ENCODE measurements around the gene FLNA. TPM values are rescaled to one million over a fixed set of nuclear protein-coding genes. Genes with fewer than 3 reads are reported as not detected.

Gene FLNA
- 1,000 to 10,000 TPM; 1,602 to 2,011 TPM for total RNA-seq

- no peak for ATAC-seq
- peaks cover 10% of the 10 kb centered on the region for H3K36me3 Mint-ChIP-seq
- peak within 1 kb of the TSS; percentile 77 for H3K27ac Mint-ChIP-seq
- no peaks in the 10 kb centered on the region for H3K9me3 Mint-ChIP-seq (ENCODE audit: low read depth)
- H3K4me1 Mint-ChIP-seq: peaks cover 25% of the 10 kb centered on the region
- DNase-seq: peak; percentile 48
- CTCF ChIA-PET: interaction anchor here (0.6 to 2.1 kb wide), 8 partner anchors 10 to 162 kb away, joined by 3 to 8 read pairs (median 4); partner anchors contain the start of gene RPL10
- peak within 1 kb of the TSS; percentile 81 for H3K4me3 Mint-ChIP-seq
- H3K27me3 Mint-ChIP-seq: no peaks in the 10 kb centered on the region
Measured at GRCh38 chrX:154374313-154375155, at the start of gene FLNA. TSS of gene FLNA (minus strand) at chrX:154374634. CDS start at chrX:154371245, 3,389 bp downstream.

GRCh38 chrX:154420402-154420756 is 45.9 kb upstream of the FLNA start:
- Mint-ChIP-seq H3K4me3 (no peak overlapping the region), H3K27ac (no peak overlapping the region), H3K4me1 (peaks cover 8% of the 10 kb centered on the region), H3K36me3 (peaks cover 2% of the 10 kb centered on the region), H3K9me3 (ENCODE audit: low read depth) (no peaks in the 10 kb centered on the region), H3K27me3 (no peaks in the 10 kb centered on the region)
- CTCF ChIA-PET: interaction anchor here (0.9 kb wide), 1 partner anchor 13 kb away, joined by 3 read pairs; no protein-coding TSS in a partner anchor
- no peak for ATAC-seq
- DNase-seq: no peak

- Mint-ChIP-seq H3K4me1 (peaks cover 8% of the 10 kb centered on the region), H3K27ac (no peak overlapping the region)
- CTCF ChIA-PET: interaction anchor here (0.9 to 1.3 kb wide), 2 partner anchors 12 to 108 kb away, joined by 3 read pairs; no protein-coding TSS in a partner anchor
Measured at GRCh38 chrX:154419688-154420401, 45.4 kb upstream of the FLNA start.

GRCh38 chrX:154419189-154419588 is 44.8 kb upstream of the FLNA start:
- peaks cover 4% of the 10 kb centered on the region for H3K36me3 Mint-ChIP-seq

More at GRCh38 chrX:154419688-154420401, 45.4 kb upstream of the FLNA start:
- DNase-seq (no peak), ATAC-seq (no peak)
- Mint-ChIP-seq H3K36me3 (peaks cover 4% of the 10 kb centered on the region), H3K9me3 (ENCODE audit: low read depth) (no peaks in the 10 kb centered on the region), H3K4me3 (no peak overlapping the region), H3K27me3 (no peaks in the 10 kb centered on the region)

GRCh38 chrX:154417157-154417556 is 42.7 kb upstream of the FLNA start:
- Mint-ChIP-seq H3K27me3 (no peaks in the 10 kb centered on the region), H3K4me1 (peaks cover 8% of the 10 kb centered on the region), H3K36me3 (peaks cover 4% of the 10 kb centered on the region), H3K9me3 (ENCODE audit: low read depth) (no peaks in the 10 kb centered on the region), H3K4me3 (no peak overlapping the region), H3K27ac (no peak overlapping the region)
- no peak for ATAC-seq
- CTCF ChIA-PET: no interaction called here
- no peak for DNase-seq

More at GRCh38 chrX:154419189-154419588, 44.8 kb upstream of the FLNA start:
- no peaks in the 10 kb centered on the region for H3K27me3 Mint-ChIP-seq
- CTCF ChIA-PET: interaction anchor here (0.9 to 1.3 kb wide), 2 partner anchors 11 to 108 kb away, joined by 3 read pairs; no protein-coding TSS in a partner anchor
- no peak for ATAC-seq
- no peak overlapping the region for H3K27ac Mint-ChIP-seq
- H3K9me3 Mint-ChIP-seq (ENCODE audit: low read depth): no peaks in the 10 kb centered on the region
- no peak overlapping the region for H3K4me3 Mint-ChIP-seq
- DNase-seq: no peak
- H3K4me1 Mint-ChIP-seq: peaks cover 5% of the 10 kb centered on the region

GRCh38 chrX:154413142-154413541 is 38.7 kb upstream of the FLNA start:
- Mint-ChIP-seq H3K27me3 (no peaks in the 10 kb centered on the region), H3K9me3 (ENCODE audit: low read depth) (no peaks in the 10 kb centered on the region), H3K36me3 (peaks cover 7% of the 10 kb centered on the region), H3K4me1 (peaks cover 14% of the 10 kb centered on the region), H3K4me3 (peak overlapping the region; percentile 88), H3K27ac (peak overlapping the region; percentile 89)
- no peak for DNase-seq
- CTCF ChIA-PET: interaction anchor here (1.2 kb wide), 1 partner anchor 40 kb away, joined by 3 read pairs; no protein-coding TSS in a partner anchor
- ATAC-seq: no peak

GRCh38 chrX:154412468-154412867 is 38.0 kb upstream of the FLNA start:
- H3K9me3 Mint-ChIP-seq (ENCODE audit: low read depth): no peaks in the 10 kb centered on the region
- CTCF ChIA-PET: interaction anchor here (0.9 to 1.2 kb wide), 6 partner anchors 13 to 123 kb away, joined by 3 to 4 read pairs (median 3); partner anchors contain the start of gene ATP6AP1
- H3K36me3 Mint-ChIP-seq: peaks cover 7% of the 10 kb centered on the region
- no peaks in the 10 kb centered on the region for H3K27me3 Mint-ChIP-seq
- peak overlapping the region; percentile 88 for H3K4me3 Mint-ChIP-seq
- H3K4me1 Mint-ChIP-seq: peaks cover 14% of the 10 kb centered on the region
- peak overlapping the region; percentile 89 for H3K27ac Mint-ChIP-seq
- DNase-seq: peak; percentile 75
- ATAC-seq: peak; percentile 51

GRCh38 chrX:154411981-154412340 is 37.5 kb upstream of the FLNA start:
- Mint-ChIP-seq H3K36me3 (peaks cover 7% of the 10 kb centered on the region), H3K27me3 (no peaks in the 10 kb centered on the region), H3K4me3 (peak overlapping the region; percentile 88), H3K9me3 (ENCODE audit: low read depth) (no peaks in the 10 kb centered on the region), H3K4me1 (peaks cover 14% of the 10 kb centered on the region), H3K27ac (peak overlapping the region; percentile 89)
- CTCF ChIA-PET: interaction anchor here (0.9 to 1.2 kb wide), 6 partner anchors 13 to 123 kb away, joined by 3 to 4 read pairs (median 3); partner anchors contain the start of gene ATP6AP1
- DNase-seq (peak; percentile 81), ATAC-seq (peak; percentile 74)

GRCh38 chrX:154409222-154409871 is 34.9 kb upstream of the FLNA start, which contains the start of gene DNASE1L1:
TSS of gene DNASE1L1 (minus strand) at chrX:154409254. CDS start at chrX:154405568, 3,686 bp downstream.
- CTCF ChIA-PET: interaction anchor here (0.9 to 2.9 kb wide), 2 partner anchors 11 to 20 kb away, joined by 3 to 15 read pairs; partner anchors contain the start of gene RPL10
- Mint-ChIP-seq H3K27me3 (no peaks in the 10 kb centered on the region), H3K27ac (peak within 1 kb of the TSS; percentile 69), H3K36me3 (peaks cover 3% of the 10 kb centered on the region), H3K4me3 (peak within 1 kb of the TSS; percentile 59), H3K9me3 (ENCODE audit: low read depth) (no peaks in the 10 kb centered on the region), H3K4me1 (peaks cover 14% of the 10 kb centered on the region)
- peak; percentile 49 for DNase-seq
- ATAC-seq: no peak

GRCh38 chrX:154408659-154409221 is 34.3 kb upstream of the FLNA start:
- CTCF ChIA-PET: interaction anchor here (2.9 kb wide), 1 partner anchor 10 kb away, joined by 15 read pairs; the partner anchor contains the start of gene RPL10
- ATAC-seq (no peak), DNase-seq (no peak)
- Mint-ChIP-seq H3K27ac (peak overlapping the region; percentile 69), H3K36me3 (peaks cover 3% of the 10 kb centered on the region), H3K4me1 (peaks cover 14% of the 10 kb centered on the region), H3K9me3 (ENCODE audit: low read depth) (no peaks in the 10 kb centered on the region), H3K27me3 (no peaks in the 10 kb centered on the region), H3K4me3 (peak overlapping the region; percentile 59)

- no peak overlapping the region for H3K4me3 Mint-ChIP-seq
- H3K36me3 Mint-ChIP-seq: peaks cover 18% of the 10 kb centered on the region
- ATAC-seq (no peak), DNase-seq (no peak)
- H3K27me3 Mint-ChIP-seq: no peaks in the 10 kb centered on the region
- no peak overlapping the region for H3K27ac Mint-ChIP-seq
- H3K9me3 Mint-ChIP-seq (ENCODE audit: low read depth): no peaks in the 10 kb centered on the region
- CTCF ChIA-PET: no interaction called here
- peaks cover 18% of the 10 kb centered on the region for H3K4me1 Mint-ChIP-seq
Measured at GRCh38 chrX:154404625-154405192, 30.3 kb upstream of the FLNA start.

- CTCF ChIA-PET: no interaction called here
- no peak for DNase-seq
- ATAC-seq: no peak
- H3K27me3 Mint-ChIP-seq: no peaks in the 10 kb centered on the region
- H3K4me3 Mint-ChIP-seq: no peak overlapping the region
- H3K36me3 Mint-ChIP-seq: peaks cover 27% of the 10 kb centered on the region
- H3K9me3 Mint-ChIP-seq (ENCODE audit: low read depth): no peaks in the 10 kb centered on the region
- no peak overlapping the region for H3K27ac Mint-ChIP-seq
- H3K4me1 Mint-ChIP-seq: peaks cover 19% of the 10 kb centered on the region
Measured at GRCh38 chrX:154403858-154404257, 29.4 kb upstream of the FLNA start.
